Activated T-cell treated with anti-CD3 and anti-CD28 coated beads for 24 hours (primary cell): ENCODE results near the gene ANKRD9.
"Not testable (repeated sequence)": the region's sequence is repeated elsewhere in the genome, so short reads cannot be mapped to it uniquely, and the experiment has no call there.

ENCODE experiments used
- DNase-seq: peaks from one replicate; pipeline ENCODE4 v3.0.0-alpha.2; 2020; ENCODE audit warnings: low read depth

ANKRD9 gene

DNA sequence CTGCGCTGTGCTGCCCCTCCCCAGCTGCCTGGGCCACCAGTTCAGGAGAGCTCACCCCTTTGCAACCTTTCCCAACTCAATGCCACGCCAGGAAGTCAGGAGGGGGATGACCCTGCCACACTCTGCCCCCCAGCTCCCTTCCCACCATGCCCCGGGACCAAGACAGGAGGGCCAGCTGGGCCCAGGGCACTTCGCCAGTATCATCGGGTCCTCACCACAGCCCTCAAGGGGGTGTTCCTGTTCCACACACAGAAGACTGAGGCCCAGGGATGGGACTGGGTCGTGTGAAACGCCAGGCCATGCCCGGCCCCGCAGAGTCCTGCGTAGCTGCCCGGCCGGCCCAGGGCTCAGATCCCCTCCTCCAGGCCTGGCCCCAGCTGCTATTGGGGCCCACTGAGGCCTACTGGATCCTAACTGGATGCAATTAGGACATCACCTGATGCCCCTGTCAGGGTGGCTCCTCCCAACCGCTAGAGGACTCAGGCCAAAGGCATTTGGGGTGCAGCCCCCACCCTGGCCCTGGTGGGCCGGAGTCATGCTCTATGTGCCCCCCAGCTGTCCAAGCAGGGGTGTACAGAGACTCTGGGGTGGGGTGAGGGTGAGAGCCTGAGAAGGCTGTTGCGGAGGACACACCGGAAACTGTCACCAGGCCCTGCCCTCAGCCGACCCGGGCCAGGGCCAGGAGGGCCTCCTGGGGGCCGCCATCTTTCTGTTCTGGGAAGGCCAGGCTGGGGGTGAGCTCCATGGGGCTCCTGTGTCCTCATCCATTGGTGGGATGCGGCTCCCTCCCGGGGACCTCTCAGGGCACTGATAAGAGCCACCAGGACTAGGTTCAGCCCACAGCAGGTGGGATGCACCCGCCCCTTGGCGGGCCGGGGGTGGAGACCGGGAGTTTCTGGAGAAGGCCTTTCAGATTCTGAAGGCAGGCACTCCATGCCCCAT, 29.3 kb upstream of the ANKRD9 start:
- no peak for DNase-seq

DNA sequence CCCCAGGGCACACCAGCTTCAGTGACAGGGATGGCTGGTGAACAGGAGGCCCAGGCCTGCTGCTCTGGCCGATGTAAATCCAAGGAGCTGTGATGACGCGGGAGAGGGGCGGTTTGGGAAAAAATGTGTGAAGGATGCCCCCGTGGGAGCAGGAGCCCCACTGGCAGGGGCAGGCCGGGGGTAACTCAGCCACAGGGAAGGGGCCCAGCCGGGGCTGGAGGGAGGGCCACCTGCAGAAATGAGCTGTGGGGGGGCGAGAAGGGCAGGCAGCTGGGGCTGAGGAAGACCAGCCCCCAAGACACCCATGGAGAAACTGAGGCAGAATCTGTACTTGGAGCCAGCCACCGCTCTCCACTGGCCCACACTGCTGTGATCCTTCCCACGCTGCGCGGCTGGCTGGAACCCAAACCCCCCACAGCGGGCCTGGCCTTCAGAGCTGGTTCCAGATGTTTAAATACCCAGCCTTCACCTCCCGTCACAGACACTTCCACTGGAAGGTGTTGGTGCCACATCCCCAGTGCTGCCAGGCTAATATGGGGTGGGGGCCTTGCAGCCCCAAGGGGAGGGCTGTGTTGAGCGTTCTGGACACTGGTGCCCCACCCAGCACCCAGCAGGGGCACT, 28.5 kb upstream of the ANKRD9 start:
- DNase-seq, result no peak

DNA sequence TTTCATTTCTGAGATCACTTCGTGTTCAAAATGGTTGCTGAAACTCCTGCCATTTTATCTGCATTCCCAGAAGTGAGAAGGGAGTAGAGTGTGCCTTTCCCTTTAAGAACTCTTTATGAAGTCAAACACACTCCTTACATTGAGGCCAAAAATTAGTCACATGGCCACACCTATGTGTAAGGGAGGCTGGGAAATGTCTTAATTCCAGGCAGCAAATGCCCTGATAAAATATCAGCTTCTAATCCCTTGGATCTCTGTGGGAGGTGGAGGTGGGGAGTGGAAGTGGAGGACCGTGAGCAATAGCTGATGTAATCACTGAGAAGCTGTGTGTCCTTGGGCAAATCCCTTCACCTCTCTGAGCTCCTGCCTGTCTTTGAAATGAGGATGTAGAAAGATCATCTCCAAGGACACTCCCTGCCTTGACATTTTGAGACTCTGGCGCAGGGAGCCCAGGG, 22.7 kb upstream of the ANKRD9 start:
- no peak for DNase-seq

DNA sequence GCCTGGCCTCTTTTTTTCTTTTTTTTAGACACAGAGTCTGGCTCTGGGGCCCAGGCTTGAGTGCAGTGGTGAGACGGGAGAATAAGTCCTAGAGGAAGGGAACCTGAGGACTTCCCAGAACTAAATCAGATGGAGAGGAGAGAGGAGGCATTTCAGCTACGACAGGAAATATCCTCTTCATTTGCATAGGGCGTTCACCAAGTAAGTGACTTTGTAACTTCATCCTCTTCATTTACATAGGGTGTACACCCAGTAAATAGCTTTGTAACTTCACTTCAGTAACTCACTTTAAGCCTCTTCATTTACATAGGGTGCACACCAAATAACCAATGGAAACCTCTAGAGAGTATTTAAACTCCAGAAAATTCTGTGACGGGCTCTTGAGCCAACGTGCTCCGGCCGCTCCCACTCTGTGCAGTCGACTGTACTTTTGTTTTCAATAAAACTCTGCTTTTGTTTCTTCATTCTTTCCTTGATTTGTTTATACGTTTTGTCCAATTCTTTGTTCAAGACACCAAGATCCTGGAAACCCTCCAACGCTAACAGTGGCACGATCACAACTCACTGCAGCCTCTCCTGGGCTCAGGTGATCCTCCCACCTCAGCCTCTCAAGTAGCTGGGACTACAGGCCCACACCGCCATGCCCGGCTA, 21.4 kb upstream of the ANKRD9 start:
- DNase-seq, result no peak

DNA sequence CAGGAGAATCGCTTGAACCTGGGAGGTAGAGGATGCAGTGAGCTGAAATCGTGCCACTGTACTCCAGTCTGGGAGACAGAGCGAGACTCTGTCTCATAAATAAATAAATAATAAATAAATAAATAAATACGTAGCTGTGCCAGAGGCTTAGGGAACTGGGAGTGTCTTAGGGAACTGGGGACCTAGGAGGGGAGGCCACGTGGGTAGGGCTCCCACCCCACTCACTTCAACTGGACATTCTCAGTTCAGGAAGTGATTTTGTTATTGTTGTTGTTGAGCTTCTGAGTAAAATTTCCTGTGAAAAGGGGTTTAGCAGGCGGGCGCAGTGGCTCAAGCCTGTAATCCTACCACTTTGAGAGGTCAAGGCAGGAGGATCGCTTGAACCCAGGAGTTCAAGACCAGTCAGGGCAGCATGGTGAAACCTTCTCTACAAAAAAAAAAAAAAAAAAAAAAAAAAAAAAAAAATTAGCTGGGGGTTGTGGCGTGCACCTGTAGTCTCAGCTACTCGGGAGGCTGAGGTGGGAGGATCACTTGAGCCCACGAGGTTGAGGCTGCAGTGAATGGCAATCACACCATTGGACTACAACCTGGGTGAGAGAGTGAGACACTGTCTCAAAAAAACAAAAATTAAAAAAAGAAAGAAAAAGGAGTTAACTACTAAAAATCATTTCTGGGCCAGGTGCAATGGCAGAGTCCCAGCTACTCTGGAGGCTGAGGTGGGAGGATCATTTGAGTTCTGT, 19.0 kb upstream of the ANKRD9 start:
- DNase-seq, result no peak

DNA sequence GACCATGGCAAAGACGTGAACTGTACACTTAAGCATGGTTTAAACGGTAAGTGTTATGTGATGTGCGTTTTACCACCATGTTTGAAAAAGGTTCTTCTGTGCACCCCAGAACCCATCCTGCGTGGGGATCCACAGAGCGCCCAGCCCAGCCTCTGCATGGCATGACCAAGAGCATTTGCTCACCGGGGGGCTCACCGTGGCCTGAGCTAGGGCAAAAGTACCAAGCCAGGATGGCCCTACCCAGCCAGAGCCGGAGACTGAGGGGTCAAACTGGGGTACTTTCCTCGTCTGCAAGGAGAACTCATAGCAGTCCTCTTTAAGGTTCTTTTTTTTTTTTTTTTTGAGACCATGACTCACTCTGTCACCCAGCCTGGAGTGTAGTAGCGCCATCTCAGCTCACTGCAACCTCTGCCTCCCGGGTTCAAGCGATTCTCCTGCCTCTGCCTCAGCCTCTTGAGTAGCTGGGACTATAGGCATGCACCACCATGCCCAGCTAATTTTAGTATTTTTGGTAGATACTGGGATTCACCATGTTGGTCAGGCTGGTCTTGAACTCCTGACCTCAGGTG, 16.4 kb upstream of the ANKRD9 start:
- DNase-seq, result no peak

DNA sequence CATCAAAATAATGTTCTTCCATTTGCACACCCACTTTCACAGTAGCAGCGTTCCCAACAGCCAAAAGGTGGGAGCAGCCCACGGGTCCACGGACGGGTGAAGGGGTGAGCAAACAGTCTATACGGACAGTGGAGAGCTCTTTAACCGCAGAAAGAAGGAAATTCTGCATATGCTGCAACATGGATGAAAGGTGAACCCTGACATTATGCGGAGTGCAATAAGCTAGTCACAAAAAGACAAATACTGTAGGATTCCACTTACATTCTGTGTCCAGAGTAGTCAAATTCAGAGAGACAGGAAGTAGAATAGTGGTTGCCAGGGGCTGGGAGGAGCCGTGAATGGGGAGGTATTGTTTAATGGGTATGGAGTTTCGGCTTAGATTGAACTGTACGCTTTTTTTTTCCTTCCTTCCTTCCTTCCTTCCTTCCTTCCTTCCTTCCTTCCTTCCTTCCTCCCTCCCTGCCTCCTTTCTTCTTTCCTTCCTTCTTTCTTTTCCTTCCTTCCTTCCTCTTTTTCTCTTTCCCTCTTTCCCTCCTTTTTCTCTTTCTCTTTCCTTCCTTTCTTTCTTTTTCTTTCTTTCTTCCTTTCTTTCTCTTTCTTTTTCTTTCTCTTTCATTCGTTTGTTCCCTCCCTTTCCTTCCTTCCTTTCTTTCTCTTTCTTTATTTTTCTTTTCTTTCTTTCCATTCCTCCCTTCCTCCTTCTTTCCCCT, 15.8 kb upstream of the ANKRD9 start:
- DNase-seq, result no peak

DNA sequence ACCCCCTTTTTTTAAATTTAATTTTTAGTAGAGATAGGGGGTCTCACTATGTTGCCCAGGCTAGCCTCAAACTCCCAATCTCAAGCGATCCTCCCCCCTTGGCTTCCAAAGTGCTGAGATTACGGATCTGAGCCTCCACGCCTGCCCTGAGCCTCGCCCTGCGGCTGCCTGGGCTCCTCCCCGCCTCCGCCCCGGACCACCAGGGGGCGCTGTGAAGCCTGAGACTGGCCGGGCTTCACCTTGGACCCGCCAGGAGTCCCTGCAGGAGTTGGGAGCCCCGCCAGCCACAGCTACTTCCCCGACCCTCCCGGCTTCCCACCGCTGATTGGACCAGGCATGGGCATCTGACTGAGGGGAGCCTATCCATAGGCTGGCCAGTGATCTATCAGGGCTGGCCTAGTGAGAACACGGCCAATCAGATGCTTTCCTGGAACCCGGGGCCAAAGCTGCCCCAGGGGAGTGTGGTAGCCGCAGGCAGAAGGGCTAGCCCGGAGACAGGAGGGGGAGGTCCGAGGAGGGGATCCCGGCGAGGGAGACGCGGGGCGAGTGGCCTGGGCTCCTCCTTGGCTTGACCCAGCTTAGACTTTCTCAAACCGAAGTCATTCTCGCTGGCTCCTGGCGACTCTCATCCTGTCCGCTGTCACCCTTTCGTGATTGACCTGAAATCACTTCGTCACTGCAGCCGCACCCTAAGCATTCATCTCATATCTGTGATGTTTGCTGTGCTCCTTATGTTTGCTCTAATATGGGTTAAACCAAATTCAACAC, 15.1 kb upstream of the ANKRD9 start:
- DNase-seq, result peak; percentile 91

DNA sequence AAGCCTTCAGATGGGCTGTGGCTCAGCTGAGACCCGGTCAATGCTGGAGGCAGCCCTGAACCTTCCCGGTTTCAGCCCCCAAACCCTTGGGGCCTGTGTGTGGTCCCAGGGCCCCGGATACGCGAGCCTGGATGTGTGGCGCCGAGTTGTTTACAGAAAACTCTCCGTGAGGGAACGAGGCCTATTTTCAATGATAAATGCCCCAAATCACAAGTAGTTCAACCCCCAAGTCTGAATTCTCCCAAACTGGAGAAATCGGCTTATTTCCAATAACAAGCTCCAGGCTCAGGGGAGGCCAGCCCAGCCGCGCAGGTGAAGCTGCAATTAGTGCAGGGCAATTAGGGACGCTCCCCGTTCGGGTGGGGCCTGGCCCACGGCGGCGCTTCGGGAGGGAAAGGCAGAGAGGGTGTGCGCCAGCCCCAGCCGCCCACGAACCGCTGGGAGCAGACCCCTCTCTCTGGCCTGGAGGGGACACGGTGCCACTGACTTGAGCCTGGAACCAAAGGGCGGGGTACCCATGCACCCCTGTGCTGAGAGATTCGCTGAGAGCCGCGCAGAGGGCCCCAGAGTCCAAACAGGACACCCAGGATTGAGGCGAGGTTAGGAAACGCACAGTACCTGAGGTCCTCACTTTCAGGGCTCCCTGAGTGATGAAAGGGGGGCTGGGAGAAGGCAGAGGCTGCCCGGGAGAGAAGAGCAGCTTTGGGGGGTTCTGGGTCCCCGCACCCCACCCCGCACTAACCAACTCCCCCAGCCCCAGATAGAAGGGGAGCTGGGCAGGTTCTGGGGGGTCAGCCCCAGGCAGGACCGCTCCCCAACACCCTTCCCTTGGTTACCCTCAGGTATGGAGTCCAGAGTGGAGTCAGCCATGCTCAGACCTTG, 14.2 kb upstream of the ANKRD9 start:
- DNase-seq, result no peak

DNA sequence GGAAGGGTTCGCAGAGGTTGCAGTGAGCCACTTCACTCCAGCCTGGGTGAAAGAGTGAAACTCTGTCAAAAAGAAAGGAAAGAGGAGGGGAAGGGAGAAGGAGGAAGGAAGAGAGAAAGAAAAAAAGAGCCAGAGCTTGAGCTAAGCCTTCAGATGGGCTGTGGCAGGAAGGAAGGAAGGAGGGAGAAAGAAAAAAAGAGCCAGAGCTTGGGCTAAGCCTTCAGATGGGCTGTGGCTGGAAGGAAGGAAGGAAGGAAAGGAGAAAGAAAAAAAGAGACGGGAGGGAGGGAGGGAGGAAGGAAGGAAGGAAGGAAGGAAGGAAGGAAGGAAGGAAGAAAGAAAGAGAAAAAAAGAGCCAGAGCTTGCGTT, 13.6 kb upstream of the ANKRD9 start:
- DNase-seq, result no peak

DNA sequence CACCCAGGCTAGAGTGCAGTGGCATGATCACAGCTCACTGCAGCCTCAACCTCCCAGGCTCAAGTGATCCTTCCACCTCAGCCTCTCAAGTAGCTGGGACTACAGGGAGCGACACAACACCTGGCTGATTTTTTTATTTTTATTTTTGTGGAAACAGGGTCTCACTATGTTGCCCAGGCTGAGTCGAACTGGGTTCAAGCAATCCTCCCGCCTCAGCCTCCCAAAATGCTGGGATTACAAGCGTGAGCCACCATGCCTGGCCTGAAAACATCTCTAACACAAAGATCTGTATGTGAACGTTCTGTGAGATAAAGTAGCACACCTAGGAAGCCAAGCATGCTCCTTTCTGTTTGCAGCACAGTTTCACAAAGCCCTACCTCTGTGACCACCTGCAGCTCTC, 10.1 kb upstream of the ANKRD9 start:
- DNase-seq, result not testable (repeated sequence)

DNA sequence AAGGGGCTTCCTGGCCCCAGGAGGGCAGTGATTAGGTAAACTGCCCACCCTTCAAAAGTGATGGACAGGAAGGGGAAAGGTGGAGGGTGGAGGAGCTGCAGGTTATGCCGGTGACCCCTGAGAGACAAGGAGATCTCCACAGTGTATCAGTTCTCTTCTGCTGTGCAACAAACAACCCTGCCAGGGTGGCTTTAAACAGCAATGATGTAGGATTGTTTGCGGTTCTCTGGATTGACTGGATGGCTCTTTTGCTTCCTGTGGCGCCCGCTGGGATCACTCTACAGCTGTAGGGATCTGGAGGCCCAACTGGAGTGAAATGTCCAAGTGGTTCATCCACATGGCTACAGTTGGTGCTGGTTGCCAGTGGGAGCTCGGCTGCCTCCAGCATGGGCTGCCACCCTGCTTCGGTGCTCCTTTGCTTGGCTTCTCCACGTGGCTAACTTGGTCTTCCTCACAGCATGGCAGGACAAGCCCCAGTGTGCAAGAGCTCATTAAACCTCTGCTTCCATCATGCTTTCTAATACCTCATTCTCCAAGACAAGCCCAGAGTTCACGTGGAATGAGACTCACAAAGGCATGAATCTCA, 8.6 kb upstream of the ANKRD9 start:
- DNase-seq, result no peak

DNA sequence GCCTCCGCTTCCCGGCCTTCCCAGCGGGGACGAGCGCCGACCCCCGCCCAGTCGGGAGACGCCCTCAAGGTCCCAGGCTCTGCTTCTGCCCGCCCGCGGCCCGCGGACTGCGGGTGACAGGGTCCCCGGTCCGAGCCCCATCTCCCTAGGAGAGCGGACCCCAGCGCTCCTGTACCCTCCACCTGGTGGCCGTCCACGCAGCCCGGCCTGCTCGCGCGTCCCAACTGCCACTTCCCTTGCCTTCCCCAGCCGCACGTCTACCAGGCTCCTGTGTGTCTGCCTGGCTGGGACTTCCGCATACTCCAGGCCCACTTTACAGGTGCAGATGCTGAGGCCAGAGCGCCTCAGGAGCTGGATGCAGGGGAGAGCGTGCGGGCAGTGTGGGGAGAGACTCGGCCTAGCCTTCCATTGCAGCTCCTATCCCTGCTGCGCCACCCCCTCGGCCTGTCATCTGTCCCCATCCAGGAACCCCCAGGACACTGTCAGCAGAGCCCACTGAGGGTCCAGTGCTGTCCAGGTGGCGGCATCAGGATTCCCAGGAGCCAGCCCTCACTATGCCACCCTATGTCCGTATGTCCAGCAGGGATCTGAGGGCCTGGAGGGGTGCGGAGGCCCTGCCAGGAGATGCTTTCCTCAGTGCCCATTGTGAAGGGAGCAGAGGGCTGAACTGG, 8.0 kb upstream of the ANKRD9 start:
- no peak for DNase-seq

DNA sequence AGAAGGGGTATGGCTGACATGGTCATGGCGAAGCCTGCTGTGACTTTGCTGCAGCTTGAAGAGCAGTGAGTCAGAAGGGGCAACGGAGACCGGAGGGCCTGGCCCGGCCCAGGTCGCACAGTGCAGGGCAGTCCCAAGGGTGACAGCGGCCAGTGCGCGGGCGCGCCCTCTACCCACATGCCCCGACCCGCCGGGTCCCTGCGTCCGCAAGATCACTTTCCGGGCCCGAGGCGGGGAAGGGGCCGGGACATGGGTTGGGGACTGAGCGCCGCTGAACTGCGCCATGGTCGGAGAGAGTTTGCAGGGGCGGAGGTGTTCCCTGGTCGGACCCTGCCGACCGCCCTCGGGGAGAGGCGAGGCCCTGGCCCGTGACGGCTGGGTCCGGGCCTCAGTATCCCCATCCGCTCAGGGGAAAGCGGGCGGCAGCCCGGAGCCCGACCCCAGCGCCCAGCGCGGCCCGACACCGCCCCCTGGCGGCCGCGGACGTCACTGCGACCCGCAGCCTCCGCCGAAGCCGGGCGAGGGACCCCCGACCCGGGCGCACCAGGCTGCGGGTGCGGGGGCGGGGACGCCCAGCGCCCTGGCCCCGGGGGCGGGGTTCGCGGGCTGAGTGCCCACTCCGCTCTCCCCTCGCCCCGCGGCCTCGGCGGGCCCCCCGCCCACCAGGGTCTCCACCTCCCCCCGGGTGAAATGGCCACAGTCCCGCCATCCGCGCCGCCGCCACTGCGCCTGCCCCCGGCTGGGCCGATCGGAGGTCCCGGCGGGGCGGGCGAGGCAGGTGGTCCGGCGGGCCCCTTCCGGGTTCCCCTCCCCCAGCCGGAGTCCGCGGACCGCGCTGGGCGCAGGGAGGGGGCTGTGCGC, 7.2 kb upstream of the ANKRD9 start:
- DNase-seq, result peak; percentile 50

DNA sequence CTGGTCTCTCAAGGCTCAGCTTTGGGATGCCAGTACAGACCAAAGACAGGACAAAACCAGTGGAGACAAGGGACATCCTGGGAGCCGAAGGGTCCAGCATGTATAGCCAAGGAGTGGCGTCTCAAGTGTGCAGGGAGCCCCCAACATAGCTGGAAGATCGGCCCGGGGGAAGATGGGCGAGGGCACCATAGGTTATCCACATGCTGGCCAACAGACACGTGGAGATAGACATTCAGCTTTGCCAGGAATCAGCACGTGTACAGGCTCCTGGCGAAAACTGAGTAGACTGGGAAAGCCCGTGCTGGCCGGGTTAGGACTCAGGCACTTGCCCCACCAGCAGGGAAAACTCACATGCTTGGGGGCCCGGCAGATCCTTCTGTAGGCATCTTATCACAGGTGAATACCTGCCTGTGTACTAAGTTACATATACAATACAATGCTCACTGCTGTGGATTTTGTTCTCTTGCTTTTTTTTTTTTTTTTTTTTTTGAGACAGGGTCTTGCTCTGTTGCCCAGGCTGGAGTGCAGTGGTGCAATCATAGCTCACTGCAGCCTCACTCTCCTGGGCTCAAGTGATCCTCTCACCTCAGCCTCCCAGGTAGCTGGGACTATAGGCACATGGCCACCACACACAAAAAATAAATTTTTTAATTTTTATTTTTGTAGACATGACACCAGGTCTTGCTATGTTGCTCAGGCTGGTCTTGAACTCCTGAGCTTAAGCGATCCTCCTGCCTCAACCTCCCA, 5.6 kb upstream of the ANKRD9 start:
- no peak for DNase-seq

DNA sequence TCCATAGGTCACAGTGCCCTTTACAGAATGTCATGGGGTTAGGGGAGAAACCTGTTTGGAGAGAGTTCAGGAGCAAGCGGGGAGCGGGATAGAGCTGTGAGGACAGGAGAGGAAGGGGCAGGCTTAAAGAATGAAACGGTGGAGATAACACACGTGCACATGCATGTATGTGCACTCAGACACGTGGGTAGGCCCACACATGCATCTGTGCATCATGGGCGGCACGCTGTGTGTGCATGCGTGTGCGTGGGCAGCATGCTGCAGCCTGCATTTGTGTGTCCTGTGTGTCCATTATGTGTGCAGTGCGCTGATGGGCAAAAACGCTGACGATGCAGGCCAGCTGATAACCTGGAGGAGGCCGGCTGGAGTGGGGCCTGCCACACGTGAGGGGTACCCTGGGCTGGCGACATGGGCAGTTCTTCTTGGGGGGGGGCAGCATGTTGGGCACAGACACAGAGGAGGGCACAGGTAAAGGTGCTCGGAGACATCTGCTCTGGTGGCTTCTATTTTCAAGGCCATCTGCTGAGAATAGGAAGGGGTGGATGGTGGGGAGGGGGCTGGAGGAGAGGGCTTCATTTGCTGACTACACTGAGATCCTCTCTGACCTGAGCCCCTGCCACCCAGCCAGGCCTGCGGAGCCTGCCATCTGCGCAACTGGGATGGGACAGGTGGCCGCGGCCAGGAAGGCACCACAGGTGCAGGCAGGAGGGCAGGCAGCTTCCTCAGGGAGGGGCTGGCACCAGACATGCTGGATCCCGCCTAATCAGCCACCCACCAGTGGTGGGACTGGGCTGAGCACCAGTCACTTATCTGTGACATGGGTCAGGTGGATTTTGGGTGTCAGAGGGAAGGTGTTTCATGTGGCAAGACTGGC, 4.6 kb upstream of the ANKRD9 start:
- DNase-seq, result no peak
